HG02678 (cell line): ENCODE measurements around the gene ARPC3.
"Not testable (repeated sequence)": the region's sequence is repeated elsewhere in the genome, so short reads cannot be mapped to it uniquely, and the experiment has no call there.

ENCODE experiments used
- ATAC-seq: cut with Tn5 transposase; IDR thresholded peaks from one replicate; pipeline ENCODE4 v1.9.1; 2021; ENCODE audit warnings: mild to moderate bottlenecking, moderate library complexity; ENCODE audit not compliant: unreplicated experiment

ARPC3 gene

DNA sequence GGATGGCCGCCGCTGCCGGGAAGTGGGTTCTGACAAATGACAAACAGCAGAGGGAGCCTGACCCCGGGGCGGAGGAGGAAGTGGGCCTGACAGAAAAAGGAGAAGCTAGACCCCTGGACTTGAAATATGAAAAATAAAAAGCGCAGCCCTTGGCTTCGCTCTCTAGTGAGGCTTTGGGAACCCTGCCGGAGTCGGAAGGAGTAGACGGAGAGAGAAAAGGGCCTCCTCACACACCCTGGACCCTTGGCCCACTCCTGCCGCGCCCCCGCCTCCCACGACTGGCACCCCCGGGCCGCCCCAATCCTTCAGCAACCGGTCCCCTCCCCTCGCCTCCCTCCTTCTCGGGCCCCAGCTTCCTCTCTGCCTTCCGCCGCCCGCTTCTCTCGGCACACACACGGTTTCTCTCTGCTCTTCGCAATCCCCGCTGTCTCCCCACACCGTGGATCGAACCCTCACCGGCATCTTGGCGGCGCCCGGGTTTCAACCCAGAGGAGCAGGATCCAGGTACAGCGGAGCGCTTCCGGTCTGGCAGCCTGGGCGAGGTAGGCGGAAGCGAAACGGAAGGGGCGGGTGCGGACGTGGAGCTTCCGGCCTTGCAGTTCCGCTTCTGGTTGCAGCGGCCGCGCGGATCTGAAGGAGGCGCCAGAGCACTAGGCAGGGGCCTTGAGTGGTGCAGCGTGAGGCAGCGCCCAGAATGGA lies at the start of gene ARPC3:
ARPC3 (minus strand) TSS at position 539 of the 699 bp plus-strand sequence; CDS start at position 462, 77 bp downstream.
- peak; percentile 93 for ATAC-seq

DNA sequence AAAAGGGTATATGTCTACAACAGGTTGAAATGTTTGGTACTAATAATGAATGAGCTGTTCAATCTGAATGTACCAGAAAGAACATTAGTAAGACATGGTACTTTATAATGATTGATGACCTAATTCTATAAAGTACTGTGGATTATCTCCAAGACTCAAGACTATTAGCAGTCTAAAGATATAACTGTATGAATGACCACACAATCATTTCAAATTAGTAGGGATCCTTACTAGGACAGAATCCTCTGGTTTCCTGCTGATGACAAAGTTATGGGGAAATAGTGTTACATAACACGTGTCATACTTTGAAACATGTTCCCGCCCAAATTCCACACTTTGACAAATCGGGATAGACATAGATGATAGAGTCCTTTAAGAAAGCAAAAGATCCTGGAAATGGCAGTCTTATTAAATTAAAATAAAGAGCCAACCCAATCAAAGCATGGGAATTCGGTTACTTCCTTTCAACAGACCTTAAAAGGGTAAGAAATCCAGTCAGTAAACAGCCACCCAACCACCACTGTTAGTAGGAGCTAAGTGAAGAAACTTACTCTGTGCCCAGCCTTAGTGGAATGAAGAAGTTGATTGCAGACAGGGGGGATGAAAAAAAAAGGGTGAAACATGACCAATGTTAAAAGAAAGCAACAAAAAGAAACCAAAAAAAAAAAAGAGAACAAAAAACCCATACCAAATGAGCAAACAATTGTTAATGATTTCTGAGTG lies 49.0 kb upstream of the ARPC3 start:
- no peak for ATAC-seq

DNA sequence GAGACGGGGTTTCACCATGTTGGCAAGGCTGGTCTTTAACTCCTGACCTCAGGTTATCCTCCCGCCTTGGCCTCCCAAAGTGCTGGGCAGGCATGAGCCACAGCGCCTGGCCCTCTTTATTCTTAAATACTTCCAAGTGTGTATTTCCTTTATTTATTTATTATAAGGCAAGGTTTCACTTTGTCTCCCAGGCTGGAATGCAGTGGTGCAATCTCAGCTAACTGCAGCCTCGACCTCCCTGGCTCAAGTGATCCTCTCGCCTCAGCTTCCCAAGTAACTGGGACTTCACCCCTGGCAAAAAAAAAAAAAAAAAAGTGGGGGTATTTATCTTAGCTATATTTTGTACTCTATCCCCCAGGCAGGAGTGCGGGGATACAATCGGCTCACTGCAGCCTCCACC lies 25.3 kb upstream of the ARPC3 start:
- ATAC-seq: no peak

DNA sequence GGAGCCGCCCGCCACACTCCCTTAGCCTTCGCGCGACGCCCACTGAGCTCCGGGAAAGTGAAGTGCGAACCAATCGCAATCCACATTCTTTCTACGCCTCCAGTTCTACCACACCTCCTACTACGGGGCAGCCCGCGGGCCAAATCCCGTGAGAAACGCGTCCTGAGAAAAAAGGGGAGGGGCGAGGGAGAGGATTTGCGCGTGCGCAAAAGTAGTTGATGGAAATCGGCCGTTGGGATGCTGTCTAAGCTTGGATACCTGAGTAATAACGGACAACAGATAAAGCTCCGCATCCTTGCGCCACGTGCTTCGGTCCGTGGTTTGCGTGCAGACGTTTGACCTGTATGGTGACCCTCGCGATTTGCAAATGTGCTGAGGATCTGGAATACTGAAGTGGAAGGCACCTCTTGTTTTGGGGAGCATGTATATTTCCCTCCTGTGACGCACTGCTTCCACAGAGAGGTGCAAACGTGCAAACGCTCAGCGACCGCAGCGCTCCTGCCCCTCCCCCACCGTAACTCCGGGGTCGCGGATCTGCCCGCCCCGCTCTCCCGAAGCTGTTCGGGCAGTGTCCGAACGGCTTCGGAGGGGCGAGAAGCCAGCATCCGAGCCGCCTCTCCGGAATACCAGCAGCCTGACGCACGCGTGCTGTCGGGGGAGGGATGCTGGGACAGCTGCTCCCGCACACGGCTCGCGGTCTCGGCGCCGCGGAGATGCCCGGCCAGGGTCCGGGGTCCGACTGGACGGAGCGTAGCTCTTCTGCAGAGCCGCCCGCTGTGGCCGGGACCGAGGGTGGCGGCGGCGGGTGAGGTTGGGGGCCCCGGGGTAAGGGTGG lies 18.3 kb upstream of the ARPC3 start, which contains the start of the genes FAM216A and GPN3:
FAM216A (plus strand) TSS at position 632 of the 835 bp plus-strand sequence; CDS start at position 663, 31 bp downstream.
GPN3 (minus strand) TSS at position 44 of the 835 bp plus-strand sequence. CDS start 54 bp downstream, outside the sequence.
- peak; percentile 77 for ATAC-seq

DNA sequence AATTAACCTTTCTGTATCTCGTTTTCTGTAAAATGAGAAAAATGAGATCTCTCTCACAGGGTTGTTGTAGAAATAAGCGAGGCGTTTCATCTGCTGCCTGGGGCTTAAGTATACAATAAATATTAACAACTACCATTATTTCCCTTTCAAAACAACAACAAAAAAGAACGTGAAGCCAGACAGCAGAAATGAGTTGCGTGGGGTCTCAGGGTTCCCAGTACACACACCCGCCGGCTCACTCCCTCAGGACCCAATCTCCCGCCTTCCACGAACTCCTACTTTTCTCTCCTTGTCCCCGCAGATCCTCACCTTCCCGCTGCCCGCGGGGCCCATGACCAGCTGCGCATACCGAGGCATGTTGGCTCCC lies 17.7 kb upstream of the ARPC3 start:
- no peak for ATAC-seq

DNA sequence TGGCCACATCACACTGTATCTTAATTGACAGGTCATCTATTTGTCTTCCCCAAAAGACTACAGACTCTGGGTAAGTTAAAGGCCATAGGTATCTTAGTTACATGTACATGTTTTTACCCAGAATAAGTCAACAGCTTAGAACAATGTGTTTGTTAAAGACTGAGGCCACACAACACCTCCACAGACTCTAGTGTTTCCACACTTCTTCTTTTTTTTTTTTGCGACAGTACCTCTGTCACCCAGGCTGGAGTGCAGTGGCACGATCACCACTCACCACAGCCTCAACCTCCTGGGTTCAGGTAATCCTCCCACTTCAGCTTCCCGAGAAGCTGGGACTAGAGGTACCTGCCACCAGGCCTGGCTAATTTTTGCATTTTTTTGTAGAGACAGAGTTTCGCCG lies 16.7 kb upstream of the ARPC3 start:
- ATAC-seq: no peak

DNA sequence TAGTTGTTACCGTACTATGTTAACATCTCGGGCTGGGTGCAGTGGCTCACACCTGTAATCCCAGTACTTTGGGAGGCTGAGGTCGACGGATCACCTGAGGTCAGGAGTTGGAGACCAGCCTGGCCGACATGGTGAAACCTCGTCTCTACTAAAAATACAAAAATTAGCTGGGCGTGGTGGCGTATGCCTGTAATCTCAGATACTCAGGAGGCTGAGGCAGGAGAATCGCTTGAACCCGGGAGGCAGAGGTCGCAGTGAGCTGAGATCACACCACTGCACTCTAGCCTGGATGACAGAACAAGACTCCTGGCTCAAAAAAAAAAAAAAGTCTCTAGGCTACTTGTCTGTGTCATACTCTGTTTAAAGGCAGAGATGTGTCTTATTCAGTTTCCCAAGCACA lies 15.6 kb upstream of the ARPC3 start:
- ATAC-seq: not testable (repeated sequence)

DNA sequence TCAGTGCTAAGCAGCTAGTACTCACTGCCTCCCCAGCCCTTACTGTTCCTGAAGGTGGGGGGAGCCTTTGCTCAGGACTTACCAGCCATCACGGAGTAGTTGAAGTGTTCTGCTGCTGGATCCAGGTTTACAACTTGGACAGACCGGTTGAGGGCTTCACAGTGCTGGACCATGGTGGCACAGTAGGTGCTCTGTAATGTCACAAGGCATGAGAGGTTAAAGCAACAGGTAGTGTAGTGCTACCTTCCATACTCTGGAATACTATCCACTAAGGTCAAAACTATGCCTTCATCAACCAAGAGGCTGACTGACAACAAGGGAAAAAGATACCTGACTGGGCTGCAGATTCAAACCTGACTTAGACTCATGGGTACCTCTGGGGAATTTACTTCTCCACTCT lies 14.9 kb upstream of the ARPC3 start:
- no peak for ATAC-seq

DNA sequence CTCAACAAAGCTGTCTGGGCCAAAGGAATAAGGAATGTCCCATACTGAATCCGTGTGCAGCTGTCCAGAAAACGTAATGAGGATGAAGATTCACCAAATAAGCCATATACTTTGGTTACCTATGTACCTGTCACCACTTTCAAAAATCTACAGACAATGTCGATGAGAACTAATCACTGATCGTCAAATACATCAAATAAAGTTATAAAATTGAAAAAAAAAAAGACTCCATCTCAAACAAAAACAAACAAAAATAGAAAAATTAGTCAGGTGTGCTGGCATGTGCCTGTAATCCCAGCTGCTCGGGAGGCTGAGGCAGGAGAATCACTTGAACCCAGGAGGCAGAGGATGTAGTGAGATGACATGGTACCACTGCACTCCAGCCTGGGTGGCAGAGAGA lies 11.1 kb upstream of the ARPC3 start:
- not testable (repeated sequence) for ATAC-seq

DNA sequence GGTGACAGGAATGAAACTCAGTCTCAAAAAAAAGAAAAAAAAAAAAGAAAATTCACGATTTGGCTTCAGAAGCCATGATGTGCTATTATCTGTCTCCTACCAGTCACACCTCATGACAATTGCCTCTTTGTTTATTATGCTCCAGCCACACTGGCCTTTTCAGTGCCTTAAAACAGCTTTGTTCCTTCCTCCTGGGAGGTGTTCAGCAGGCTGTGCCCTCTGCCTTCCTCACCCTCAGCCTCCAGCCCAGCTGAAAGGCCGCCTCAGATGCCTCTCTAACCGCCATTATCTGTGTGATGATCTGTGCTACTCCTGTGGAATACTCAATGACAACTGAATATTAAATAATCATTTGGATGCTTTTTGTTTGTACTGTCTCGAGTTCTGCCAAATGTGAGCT lies 8.6 kb upstream of the ARPC3 start:
- ATAC-seq: no peak

DNA sequence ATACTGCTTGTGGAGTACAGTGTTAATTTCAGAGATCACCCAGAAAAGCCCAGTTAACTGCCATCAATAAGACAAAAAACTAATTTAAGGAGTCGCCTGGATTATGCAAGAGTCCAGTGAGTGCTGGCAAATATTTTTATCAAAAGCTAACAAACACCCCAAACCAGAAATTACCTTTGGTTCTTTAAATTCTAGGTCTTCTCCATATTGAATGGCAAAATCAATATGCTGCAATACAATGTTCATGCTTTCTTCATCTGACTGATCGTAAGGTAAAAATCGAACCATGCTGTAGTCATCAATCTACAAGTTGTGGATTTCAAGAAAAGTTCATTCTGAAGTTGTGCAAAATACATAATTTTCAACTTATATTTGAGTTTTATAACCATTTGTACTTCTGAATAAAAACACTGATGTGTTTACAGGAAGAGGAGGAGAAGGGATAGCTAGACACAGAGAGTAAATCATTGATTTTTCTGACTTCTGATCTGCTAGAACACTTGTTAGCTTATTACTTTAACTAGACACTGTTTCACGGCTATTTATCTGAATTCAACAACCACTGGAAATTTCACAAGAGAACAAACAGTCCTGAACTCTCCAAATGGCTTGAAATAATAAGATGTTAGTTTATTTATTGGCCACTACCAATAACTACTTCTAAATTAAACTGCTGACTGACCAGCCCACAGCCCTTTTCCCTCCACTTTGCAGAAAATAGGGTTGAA lies 3.6 kb upstream of the ARPC3 start:
- ATAC-seq: no peak

DNA sequence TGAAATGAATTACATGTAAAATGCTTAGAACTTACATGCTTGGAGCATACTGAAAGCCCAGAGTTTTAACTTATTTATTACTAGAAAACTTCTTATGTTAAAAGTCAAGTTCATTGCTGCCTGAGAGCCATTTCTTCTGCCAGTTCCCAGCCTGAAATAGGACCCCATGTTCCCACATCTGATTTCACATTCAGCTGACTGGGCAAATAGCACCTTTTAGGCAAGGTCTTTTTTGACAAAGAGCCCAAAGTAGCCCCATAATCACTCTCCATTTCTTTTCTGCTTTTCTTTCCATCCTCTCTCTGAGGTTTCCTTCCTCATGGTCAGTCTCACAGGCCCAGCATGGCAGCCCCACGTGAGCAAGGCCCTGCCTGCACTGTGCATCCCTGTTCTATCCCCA lies 1.1 kb upstream of the ARPC3 start:
- no peak for ATAC-seq

DNA sequence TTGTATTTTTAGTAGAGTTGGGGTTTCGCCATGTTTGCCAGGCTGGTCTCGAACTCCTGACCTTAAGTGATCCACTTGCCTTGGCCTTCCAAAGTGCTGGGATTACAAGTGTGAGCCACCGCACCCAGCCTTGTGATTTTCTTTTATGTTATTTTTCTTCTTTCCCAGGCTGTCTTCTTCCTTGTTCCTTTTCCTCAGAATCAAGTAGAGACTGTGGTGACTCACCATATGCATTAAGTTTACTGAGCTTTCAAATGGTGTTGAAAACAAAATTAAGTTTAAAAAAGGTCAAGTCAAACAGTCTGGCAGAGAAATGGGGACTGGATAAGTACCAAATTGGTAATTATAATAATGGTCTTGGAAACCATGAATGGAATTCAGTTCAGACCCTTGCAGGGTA lies 5.7 kb downstream of the ARPC3 start:
- ATAC-seq: no peak

DNA sequence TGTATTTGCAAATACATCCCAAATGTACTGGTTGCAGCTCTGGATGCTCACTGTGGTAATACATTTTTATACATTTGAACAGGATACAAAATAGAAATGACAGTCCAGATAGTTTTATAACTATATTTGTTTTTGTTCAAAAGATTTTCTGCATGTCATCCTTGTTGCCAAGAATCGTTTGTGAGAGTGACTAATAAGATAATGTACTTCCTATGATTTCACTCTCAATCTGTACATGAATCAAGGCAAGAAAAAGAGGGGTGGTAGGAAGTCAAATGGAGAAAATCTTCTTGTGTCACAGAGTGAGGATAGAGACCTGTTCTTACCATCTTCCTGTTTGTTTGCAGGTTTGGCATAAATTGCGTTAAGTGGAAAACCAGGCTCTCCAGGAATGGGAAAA lies 13.9 kb downstream of the ARPC3 start:
- no peak for ATAC-seq

DNA sequence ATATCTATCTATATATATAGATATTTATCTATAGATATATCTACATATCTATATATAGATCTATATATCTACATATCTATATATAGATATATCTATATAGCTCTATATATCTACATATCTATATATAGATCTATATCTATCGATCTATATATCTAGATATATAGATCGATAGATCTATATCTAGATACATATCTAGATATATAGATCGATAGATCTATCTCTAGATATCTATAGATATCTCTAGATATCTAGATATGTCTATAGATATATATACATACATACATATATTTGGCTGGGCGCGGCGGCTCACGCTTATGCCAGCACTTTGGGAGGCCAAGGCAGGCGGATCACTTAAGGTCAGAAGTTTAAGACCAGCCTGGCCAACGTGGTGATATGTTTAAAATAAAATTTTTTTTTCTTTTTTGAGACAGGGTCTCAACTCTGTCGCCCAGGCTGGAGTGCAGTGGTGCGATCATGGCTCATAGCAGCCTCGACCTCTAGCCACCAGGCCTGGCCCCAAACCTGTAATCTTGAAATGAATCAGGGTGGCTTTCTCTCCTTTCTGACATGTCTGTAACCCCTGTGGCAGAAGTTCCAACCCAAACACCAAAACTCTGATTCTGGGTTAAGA lies 18.1 kb downstream of the ARPC3 start:
- no peak for ATAC-seq

DNA sequence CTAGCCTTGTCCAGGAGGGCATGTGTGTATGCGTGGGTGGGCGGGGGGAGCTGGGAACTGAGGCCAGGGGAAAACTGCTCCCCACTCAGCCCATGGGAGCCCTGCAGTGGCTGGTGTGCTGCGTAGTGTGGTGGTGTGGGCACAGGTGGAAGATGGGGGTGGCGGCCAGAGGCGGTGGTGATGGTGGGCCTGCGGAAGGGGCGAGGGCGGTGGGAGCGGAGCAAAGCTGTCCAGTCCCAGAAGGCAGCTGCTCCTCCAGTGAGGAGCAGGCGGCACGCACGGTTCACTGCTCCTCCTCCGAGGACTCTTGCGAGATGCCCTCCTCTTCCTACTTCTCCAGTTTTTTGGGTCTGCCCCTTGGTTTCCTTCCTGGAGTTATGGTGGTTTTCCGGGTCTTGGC lies 20.5 kb downstream of the ARPC3 start:
- not testable (repeated sequence) for ATAC-seq

DNA sequence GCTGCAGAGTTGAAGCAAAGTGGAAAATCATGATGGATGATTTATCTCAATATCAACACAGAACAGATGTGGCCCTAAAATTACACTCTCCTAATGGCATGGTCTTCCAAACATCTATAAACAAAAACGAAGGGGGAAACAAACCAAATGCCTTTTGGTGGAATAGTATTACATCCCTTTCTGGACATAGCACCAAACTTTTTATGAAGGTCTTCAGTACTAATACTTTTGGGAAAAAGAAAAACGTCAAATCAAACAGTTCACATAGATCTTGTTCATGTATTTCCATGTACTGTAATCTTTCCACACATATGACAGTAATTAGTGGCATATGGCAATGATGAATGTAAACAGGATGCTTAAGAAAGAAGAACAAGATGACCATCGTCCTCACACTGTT lies 23.7 kb downstream of the ARPC3 start:
- no peak for ATAC-seq

DNA sequence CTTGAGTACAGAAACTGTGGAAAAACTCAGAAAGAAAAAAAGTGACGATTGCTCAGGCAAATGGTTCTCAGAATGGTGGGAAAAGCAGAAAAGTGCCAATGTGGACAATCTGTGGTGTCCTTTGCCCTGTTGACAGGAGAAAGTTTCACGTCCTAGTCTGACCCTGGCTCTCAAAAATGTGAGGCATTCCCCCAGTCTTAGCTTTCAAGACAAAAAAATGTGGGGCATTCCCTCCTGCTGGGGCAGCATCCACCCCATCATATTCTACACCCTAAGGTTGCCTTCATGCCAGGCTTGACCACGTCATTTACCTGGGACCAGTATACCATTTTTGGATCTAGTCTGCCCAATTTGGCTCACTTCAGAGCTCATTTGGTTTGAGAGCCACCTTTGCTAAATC lies 25.9 kb downstream of the ARPC3 start:
- ATAC-seq: no peak

DNA sequence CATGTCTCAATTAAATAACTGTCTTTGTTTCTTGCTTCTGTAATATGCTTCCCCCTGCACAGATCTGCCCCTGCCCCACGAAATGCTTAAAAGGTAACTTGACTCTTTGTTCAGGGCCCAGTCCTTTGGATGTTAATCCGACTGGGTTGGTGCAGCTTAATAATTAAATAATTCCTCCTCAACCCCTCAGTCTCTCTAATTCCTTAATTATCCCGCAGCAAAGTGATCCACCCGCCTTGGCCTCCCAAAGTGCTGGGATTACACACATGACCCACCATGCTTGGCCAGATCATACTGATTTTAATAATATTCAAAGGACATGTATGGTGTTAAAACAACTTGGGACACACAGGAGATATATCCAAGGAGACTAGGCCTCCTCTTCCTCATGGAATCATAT lies 28.4 kb downstream of the ARPC3 start:
- no peak for ATAC-seq

DNA sequence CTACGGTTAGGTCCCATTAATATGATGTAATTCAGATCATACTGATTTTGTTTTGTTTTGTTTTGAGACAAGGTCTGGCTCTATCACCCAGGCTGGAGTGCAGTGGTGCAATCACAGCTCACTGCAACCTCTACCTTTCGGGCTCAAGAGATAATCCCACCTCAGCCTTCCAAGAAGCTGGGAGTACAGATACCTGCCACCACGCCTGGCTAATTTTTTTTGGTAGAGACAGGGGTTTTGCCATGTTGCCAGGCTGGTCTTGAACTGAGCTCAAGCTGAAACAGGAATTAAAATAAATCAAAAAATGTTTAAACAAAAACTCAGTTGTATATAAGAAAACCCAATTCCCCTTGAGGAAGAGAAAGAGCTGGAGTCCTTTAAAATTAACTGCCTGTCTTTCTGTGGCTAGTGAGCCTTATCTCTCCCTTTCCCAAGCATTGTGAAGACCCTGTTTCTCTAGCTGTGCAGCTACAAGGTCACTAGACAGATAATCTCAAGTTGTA lies 28.9 kb downstream of the ARPC3 start:
- no peak for ATAC-seq
